HepG2 (cell line): ENCODE results near the gene MUC6.

Source experiments
- FOXJ3 ChIP-seq: sonication (generic); formaldehyde crosslinking; IDR thresholded peaks from 2 replicates; pipeline ENCODE4 v1.4.0; 2020; ENCODE audit warnings: missing genetic modification reagents, mild to moderate bottlenecking, borderline replicate concordance
- HMG20B ChIP-seq: conservative IDR thresholded peaks from 2 replicates; pipeline ENCODE4 v1.6.1; 2016; ENCODE audit warnings: missing genetic modification reagents, missing compliant biosample characterization
- ZKSCAN1 ChIP-seq: fragments of 150-350 bp; IDR thresholded peaks from 2 replicates; pipeline ENCODE4 v1.6.1; 2014; ENCODE audit warnings: low read length

DNA sequence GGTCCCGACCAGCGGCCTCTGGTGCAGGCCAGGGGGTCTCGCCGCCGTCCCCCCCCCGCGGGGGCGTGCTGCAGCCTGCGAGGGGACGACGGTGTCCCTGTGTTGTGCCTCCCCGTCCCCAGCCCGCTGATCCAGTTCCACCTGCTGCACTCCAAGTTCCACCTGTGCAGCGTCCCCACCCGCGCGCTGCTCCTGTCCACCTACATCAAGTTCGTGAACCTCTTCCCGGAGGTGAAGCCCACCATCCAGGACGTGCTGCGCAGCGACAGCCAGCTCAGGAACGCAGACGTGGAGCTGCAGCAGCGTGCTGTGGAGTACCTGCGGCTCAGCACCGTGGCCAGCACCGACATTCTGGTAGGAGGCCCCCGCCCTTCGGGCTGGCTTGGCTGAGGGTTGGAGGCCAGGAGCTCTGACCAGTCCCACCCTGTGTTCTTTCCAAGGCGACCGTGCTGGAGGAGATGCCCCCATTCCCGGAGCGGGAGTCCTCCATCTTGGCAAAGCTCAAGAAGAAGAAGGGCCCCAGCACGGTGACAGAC lies 42.8 kb downstream of the MUC6 start:
- TF ChIP-seq HMG20B (CRISPR knock-in tag) (no peak), FOXJ3 (no peak), ZKSCAN1 (no peak)
